Transverse colon (tissue), 4 donors: ENCODE results near the gene MCUB.

Experiments used
- EP300 ChIP-seq: sonication (generic); formaldehyde crosslinking; IDR thresholded peaks from one replicate; pipeline ENCODE4 v1.6.1; 2017; ENCODE audit warnings: antibody characterized with exemption, low read depth
- POLR2A ChIP-seq: fragments of 450-650 bp; IDR thresholded peaks from one replicate; pipeline ENCODE4 v1.6.1; 2016; ENCODE audit warnings: antibody characterized with exemption, mild to moderate bottlenecking, moderate library complexity
- POLR2AphosphoS5 ChIP-seq, 3 donors: sonication (generic); formaldehyde crosslinking; IDR thresholded peaks; one replicate each; pipeline ENCODE4 v1.6.1; 2016; ENCODE audit warnings: antibody characterized with exemption in 3 of 3
- TF ChIP-seq, protein P1 (sequence below), 5 experiments: fragments of 200-600 bp in 3 of 5; fragments of 450-650 bp in 2 of 5; sonication (generic) in 3 of 5; IDR thresholded peaks; 1 replicate in 2 of 5; 2 replicates in 3 of 5; pipeline ENCODE4 v1.5.1; 2016 to 2017; ENCODE audit warnings: antibody characterized with exemption in 5 of 5, inconsistent platforms in 3 of 5, mild to moderate bottlenecking in 2 of 5, moderate library complexity in 1 of 5

DNA sequence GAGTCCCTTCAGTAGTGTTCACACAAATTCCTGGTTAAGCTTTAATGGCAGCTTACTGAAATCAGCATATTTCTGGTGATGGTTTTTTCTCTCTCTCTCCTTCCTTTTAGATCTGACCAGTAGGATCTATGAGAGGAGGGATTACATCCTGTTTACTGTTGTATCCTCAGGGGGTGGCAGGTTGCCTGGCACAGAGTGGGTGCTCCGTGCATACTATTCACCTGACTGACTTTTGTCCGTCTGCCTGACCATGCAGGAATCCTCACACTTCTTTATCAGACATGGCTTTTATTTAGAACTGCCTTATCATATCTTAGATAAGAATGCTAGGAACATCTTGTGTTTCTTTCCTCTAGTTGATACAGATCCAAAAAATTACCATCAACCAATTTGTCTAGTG is 29.6 kb downstream of the MCUB start:
- TF ChIP-seq, protein P1, sequence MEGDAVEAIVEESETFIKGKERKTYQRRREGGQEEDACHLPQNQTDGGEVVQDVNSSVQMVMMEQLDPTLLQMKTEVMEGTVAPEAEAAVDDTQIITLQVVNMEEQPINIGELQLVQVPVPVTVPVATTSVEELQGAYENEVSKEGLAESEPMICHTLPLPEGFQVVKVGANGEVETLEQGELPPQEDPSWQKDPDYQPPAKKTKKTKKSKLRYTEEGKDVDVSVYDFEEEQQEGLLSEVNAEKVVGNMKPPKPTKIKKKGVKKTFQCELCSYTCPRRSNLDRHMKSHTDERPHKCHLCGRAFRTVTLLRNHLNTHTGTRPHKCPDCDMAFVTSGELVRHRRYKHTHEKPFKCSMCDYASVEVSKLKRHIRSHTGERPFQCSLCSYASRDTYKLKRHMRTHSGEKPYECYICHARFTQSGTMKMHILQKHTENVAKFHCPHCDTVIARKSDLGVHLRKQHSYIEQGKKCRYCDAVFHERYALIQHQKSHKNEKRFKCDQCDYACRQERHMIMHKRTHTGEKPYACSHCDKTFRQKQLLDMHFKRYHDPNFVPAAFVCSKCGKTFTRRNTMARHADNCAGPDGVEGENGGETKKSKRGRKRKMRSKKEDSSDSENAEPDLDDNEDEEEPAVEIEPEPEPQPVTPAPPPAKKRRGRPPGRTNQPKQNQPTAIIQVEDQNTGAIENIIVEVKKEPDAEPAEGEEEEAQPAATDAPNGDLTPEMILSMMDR (IDR thresholded peaks at IDR 0.05) = no peak
- TF ChIP-seq POLR2A (no peak), EP300 (no peak), POLR2AphosphoS5 (IDR thresholded peaks at IDR 0.05) (no peak)
